Upper lobe of right lung (tissue), 1 donor: ENCODE measurements around the gene RGS18. TPM values are rescaled to one million over a fixed set of nuclear protein-coding genes. Genes with fewer than 3 reads are reported as not detected.

ENCODE experiments used
- ATAC-seq: fragments of 200-7000 bp; cut with Tn5 transposase; one replicate; pipeline ENCODE4 v1.9.1; 2020; ENCODE audit warnings: mild to moderate bottlenecking, moderate library complexity
- DNase-seq: peaks from one replicate; pipeline ENCODE4 v3.0.0-alpha.2; 2020
- H3K27ac ChIP-seq: fragments of 200-600 bp; one replicate; pipeline ENCODE4 v1.8.0; 2022
- H3K27me3 ChIP-seq: fragments of 200-600 bp; one replicate; pipeline ENCODE4 v1.8.0; 2022; ENCODE audit warnings: mild to moderate bottlenecking
- H3K36me3 ChIP-seq: fragments of 200-600 bp; one replicate; pipeline ENCODE4 v1.8.0; 2022
- H3K4me1 ChIP-seq: fragments of 200-600 bp; one replicate; pipeline ENCODE4 v1.8.0; 2022
- H3K4me3 ChIP-seq: fragments of 200-600 bp; one replicate; pipeline ENCODE4 v1.8.0; 2022; ENCODE audit warnings: mild to moderate bottlenecking
- H3K9me3 ChIP-seq: fragments of 200-600 bp; one replicate; pipeline ENCODE4 v1.8.0; 2022
- intact Hi-C: fragments of 100-400 bp; cut with DNase I; formaldehyde crosslinking; loops from one replicate; pipeline ENCODE4 v1.11.0; 2022
- total RNA-seq: library from RNA; stranded (reverse); fragmentation: NEBNext Ultra II Directional; extraction: Animal tissue kit (Norgen Biotek cat#: 25700); gene quantifications from one replicate; pipeline ENCODE4 v1.2.1, GENCODE V29; 2021
- TF ChIP-seq, protein P1 (sequence below): fragments of 200-600 bp; IDR thresholded peaks from one replicate; pipeline ENCODE4 v1.8.0; 2022; ENCODE audit warnings: antibody characterized with exemption
- donor health status: DM: no; HTN: yes; CAD: no; lungs with severe emphysema.

Gene RGS18
- total RNA-seq, 1 donor from 2014 or later: 9.1 TPM

DNA sequence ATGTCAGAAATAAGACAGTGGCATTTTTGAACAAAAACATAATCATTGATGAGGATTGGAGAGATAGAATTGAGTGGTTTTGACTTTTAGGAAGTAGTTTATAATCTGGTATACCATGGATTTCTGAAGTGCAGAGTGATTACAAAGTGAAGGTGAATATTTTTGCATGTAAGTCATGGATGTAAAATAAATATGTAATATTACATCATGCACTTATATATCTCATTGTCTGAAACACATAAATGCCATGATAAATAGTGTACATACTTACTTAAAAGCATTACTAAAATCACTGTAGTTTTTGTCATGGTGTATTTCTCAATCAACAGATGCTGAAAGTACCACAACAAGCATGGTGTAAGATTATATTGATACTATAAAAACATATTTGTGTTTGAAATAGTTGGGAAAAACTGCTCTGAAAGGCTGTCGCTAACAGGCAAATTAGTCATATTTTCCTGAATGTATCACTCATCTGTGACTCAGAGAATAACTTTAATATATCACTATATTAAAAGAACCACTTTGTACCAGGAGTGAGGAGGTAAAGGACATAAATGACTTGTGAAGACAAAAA, 24.8 kb upstream of the RGS18 start:
- ATAC-seq (no peak), DNase-seq (no peak)
- Histone ChIP-seq H3K4me1 (no peaks in the 10 kb centered on the region), H3K27ac (no peak overlapping the region), H3K36me3 (no peaks in the 10 kb centered on the region), H3K9me3 (no peaks in the 10 kb centered on the region), H3K27me3 (no peaks in the 10 kb centered on the region), H3K4me3 (no peak overlapping the region)
- TF ChIP-seq, protein P1, sequence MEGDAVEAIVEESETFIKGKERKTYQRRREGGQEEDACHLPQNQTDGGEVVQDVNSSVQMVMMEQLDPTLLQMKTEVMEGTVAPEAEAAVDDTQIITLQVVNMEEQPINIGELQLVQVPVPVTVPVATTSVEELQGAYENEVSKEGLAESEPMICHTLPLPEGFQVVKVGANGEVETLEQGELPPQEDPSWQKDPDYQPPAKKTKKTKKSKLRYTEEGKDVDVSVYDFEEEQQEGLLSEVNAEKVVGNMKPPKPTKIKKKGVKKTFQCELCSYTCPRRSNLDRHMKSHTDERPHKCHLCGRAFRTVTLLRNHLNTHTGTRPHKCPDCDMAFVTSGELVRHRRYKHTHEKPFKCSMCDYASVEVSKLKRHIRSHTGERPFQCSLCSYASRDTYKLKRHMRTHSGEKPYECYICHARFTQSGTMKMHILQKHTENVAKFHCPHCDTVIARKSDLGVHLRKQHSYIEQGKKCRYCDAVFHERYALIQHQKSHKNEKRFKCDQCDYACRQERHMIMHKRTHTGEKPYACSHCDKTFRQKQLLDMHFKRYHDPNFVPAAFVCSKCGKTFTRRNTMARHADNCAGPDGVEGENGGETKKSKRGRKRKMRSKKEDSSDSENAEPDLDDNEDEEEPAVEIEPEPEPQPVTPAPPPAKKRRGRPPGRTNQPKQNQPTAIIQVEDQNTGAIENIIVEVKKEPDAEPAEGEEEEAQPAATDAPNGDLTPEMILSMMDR: no peak
- intact Hi-C loops: no loop called here

DNA sequence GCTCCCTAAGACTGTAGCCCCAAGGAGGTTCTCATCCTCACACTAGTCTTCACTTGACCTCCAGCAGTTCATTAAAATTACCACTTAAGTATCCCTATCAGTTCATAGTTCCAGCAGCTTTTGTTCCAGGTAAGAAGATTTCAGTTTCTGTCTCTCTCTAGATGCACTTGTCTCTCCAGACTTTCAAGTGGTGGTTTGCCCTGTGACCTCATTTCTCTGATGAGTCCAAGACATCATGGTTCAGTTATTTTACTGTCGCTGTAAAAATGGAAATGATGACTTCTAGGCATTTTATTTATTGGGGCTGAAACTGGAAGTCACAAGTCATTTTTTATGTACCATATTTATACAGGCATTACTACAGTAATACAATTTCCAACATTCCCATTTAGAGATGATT, 17.9 kb upstream of the RGS18 start:
- TF ChIP-seq, protein P1: no peak
- no peak for ATAC-seq
- Histone ChIP-seq H3K9me3 (peaks cover 4% of the 10 kb centered on the region), H3K4me1 (no peaks in the 10 kb centered on the region), H3K27ac (no peak overlapping the region), H3K36me3 (no peaks in the 10 kb centered on the region), H3K4me3 (no peak overlapping the region), H3K27me3 (no peaks in the 10 kb centered on the region)
- intact Hi-C loops: no loop called here
- no peak for DNase-seq

DNA sequence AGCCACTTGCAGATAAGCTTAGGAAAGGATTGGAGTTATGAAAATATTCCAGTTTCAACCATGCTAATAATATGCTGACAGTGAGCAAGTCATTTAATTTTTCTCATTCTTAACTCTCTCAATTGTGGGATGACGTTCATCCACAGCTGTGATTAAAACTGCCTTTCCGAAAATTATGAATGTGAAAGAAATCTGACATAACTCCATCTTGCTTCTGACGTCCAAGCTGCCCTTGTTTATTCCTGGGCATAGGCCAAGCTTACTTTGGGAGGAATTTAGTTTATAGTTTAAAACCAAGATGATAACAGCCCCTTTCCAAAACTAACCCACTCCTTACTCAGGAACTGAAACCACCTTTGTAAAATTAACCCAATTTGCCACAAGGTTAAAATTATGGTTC, 11.0 kb upstream of the RGS18 start:
- no peak for ATAC-seq
- DNase-seq: no peak
- no peak overlapping the region for H3K4me3 ChIP-seq
- no peaks in the 10 kb centered on the region for H3K36me3 ChIP-seq
- TF ChIP-seq, protein P1: no peak
- intact Hi-C loops: no loop called here
- H3K27ac ChIP-seq: no peak overlapping the region
- H3K9me3 ChIP-seq: peaks cover 4% of the 10 kb centered on the region
- no peaks in the 10 kb centered on the region for H3K27me3 ChIP-seq
- no peaks in the 10 kb centered on the region for H3K4me1 ChIP-seq

DNA sequence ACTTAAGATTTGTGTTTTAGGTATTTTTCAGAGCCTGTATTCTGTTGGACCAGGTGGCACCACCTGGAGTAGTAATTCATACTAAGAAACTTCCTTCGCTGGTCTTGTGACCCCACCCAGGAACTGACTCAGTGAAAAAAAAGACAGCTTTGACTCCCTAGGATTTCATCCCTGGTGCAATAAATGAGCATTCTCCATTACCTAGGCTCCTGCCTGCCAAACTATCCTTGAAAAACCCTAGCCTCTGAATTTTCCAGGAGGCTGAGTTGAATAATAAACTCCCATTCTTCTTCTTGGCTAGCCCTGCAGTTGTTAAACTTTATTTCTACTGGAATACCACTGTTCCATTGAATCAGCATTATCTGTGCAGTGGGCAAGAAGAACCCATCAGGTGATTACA, 10.6 kb upstream of the RGS18 start:
- Histone ChIP-seq H3K27me3 (no peaks in the 10 kb centered on the region), H3K27ac (no peak overlapping the region), H3K4me1 (no peaks in the 10 kb centered on the region), H3K36me3 (no peaks in the 10 kb centered on the region), H3K4me3 (no peak overlapping the region), H3K9me3 (peaks cover 4% of the 10 kb centered on the region)
- ATAC-seq (no peak), DNase-seq (no peak)
- TF ChIP-seq, protein P1: no peak
- intact Hi-C loops: no loop called here

DNA sequence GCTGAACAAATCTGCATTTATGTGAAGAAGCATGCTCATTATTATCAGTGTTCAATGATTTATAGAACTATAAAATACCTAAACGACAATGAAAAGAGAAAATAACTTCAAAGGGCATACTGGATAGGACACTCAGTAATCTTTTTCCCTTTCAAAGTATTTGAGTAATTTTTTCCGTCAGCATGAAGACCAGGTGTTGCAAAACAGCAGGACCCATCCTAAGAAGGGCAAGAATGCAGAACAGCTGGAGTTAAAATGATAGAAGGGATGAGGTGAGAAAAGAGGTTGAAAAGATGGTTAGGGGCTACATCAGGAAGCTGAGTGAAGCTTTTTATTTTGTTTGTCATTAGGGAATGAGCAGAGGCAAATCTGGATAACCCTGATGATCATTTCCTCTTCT, 7.1 kb upstream of the RGS18 start:
- Histone ChIP-seq H3K9me3 (no peaks in the 10 kb centered on the region), H3K4me3 (no peak overlapping the region), H3K27me3 (no peaks in the 10 kb centered on the region), H3K4me1 (no peaks in the 10 kb centered on the region), H3K27ac (no peak overlapping the region), H3K36me3 (no peaks in the 10 kb centered on the region)
- intact Hi-C loops: no loop called here
- DNase-seq (no peak), ATAC-seq (no peak)
- TF ChIP-seq, protein P1: no peak

DNA sequence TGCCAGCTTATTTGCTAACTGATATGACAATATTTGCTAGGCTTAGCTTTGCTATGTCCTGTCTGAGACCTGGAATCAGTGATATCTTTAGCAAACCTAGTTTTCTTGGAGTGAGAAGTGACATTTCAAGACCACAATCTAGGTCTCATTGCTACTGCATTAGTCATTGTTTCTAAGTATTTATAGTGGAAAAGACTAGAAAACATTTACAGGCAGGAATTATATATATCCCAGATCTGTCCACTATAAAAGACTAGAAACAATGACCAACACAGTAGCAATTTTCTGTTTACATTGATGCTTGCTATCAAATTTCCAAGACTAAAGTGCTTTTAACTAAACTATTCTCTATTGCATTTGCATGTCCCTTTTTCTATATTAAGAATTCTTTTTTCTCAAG, 5.0 kb upstream of the RGS18 start:
- ATAC-seq: no peak
- no peak for DNase-seq
- no peaks in the 10 kb centered on the region for H3K27me3 ChIP-seq
- no peak overlapping the region for H3K4me3 ChIP-seq
- TF ChIP-seq, protein P1: no peak
- H3K27ac ChIP-seq: no peak overlapping the region
- H3K9me3 ChIP-seq: no peaks in the 10 kb centered on the region
- no peaks in the 10 kb centered on the region for H3K4me1 ChIP-seq
- no peaks in the 10 kb centered on the region for H3K36me3 ChIP-seq
- intact Hi-C loops: no loop called here
